Upper lobe of left lung (tissue), 4 donors: ENCODE measurements around the gene PSD2.

Experiments
- EP300 ChIP-seq, 4 donors: sonication (generic); formaldehyde crosslinking; IDR thresholded peaks; one replicate each; pipeline ENCODE4 v1.5.1; 2017; ENCODE audit warnings: antibody characterized with exemption in 4 of 4, control low read depth in 2 of 4
- POLR2A ChIP-seq, 4 donors: fragments of 450-650 bp; IDR thresholded peaks; one replicate each; pipeline ENCODE4 v1.5.1; 2016 to 2017; ENCODE audit warnings: antibody characterized with exemption in 4 of 4, mild to moderate bottlenecking in 2 of 4
- POLR2AphosphoS5 ChIP-seq, 2 donors: sonication (generic); formaldehyde crosslinking; IDR thresholded peaks; one replicate each; pipeline ENCODE4 v1.5.1; 2017; ENCODE audit warnings: antibody characterized with exemption in 2 of 2
- TF ChIP-seq, protein P1 (sequence below), 6 experiments: fragments of 450-650 bp in 4 of 6; fragments of 200-600 bp in 2 of 6; sonication (generic) in 2 of 6; IDR thresholded peaks; one replicate each; pipeline ENCODE4 v1.5.1; 2016 to 2019; ENCODE audit warnings: antibody characterized with exemption in 6 of 6

DNA sequence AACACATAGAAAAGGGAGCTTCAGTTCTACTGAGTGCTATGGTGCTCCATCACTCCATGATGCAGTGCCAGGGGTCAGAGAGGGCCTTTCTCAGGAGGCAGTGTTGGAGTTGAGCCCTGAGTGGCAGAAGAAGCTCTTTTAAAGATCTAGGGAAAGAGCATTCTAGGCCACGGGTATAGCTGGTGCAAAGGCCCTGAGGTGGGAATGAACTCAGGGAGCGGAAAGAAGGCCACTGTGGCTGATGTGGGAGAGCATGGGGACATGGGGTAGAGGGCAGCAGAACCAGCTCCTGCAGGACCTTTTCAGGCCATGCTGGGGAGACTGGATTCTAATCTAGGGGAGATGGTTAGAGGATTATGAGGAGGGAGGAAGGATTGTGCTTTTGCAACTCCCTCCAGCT, 9.9 kb downstream of the PSD2 start:
- TF ChIP-seq POLR2AphosphoS5 (IDR thresholded peaks at IDR 0.05) = no peak
- no peak for TF ChIP-seq EP300 (IDR thresholded peaks at IDR 0.05)
- TF ChIP-seq, protein P1, sequence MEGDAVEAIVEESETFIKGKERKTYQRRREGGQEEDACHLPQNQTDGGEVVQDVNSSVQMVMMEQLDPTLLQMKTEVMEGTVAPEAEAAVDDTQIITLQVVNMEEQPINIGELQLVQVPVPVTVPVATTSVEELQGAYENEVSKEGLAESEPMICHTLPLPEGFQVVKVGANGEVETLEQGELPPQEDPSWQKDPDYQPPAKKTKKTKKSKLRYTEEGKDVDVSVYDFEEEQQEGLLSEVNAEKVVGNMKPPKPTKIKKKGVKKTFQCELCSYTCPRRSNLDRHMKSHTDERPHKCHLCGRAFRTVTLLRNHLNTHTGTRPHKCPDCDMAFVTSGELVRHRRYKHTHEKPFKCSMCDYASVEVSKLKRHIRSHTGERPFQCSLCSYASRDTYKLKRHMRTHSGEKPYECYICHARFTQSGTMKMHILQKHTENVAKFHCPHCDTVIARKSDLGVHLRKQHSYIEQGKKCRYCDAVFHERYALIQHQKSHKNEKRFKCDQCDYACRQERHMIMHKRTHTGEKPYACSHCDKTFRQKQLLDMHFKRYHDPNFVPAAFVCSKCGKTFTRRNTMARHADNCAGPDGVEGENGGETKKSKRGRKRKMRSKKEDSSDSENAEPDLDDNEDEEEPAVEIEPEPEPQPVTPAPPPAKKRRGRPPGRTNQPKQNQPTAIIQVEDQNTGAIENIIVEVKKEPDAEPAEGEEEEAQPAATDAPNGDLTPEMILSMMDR (IDR thresholded peaks at IDR 0.05) = no peak
- TF ChIP-seq POLR2A (IDR thresholded peaks at IDR 0.05) = no peak
